Adipocyte (in vitro differentiated cells): ENCODE measurements around the gene FCHSD2.
"Not testable (repeated sequence)": the region's sequence is repeated elsewhere in the genome, so short reads cannot be mapped to it uniquely, and the experiment has no call there.

Experiments
- DNase-seq: peaks from one replicate; pipeline ENCODE4 v3.0.0-alpha.2; 2015; ENCODE audit warnings: low read depth
- H3K27me3 ChIP-seq: replicated peaks from 2 replicates; pipeline ENCODE4 v1.7.0; 2013; ENCODE audit warnings: mild to moderate bottlenecking, low read length, moderate library complexity; ENCODE audit not compliant: control insufficient read depth, insufficient read depth
- H3K36me3 ChIP-seq: 2 replicates; pipeline ENCODE4 v1.7.0; 2013; ENCODE audit warnings: low read length, mild to moderate bottlenecking, moderate library complexity; ENCODE audit not compliant: control insufficient read depth, insufficient read depth, severe bottlenecking
- H3K4me1 ChIP-seq: 2 replicates; pipeline ENCODE4 v1.7.0; 2013; ENCODE audit warnings: mild to moderate bottlenecking, low read length, moderate library complexity; ENCODE audit not compliant: control insufficient read depth, insufficient read depth
- H3K4me3 ChIP-seq: 2 replicates; pipeline ENCODE4 v1.7.0; 2013; ENCODE audit warnings: mild to moderate bottlenecking, low read length, moderate library complexity
- H3K9ac ChIP-seq: 2 replicates; pipeline ENCODE4 v1.7.0; 2013; ENCODE audit warnings: mild to moderate bottlenecking, low read length, moderate library complexity
- H3K9me3 ChIP-seq: 2 replicates; pipeline ENCODE4 v1.7.0; 2013; ENCODE audit warnings: mild to moderate bottlenecking, low read length, moderate library complexity; ENCODE audit not compliant: control insufficient read depth

Gene FCHSD2

DNA sequence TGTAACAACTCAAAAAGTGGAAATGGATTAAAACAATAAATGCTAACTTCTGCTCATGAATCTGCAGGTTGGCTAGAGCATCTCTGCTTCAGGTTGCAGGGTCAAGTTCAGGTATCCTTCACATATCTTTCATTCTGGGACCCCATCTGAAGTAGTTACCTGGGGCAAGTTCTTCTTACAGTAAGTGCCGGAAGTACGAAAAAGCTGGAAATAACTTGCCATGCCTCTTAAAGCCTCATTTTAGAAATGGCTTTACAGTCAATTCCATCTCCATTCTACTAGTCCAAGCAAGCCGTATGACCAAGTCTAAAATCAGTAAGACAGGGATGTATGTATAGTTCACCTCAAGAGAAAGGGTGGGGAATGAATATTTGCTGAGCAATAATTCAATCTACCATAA, 93.7 kb downstream of the FCHSD2 start:
- no peaks in the 10 kb centered on the region for H3K27me3 ChIP-seq
- no peaks in the 10 kb centered on the region for H3K9me3 ChIP-seq
- H3K36me3 ChIP-seq: no peaks in the 10 kb centered on the region
- no peak overlapping the region for H3K9ac ChIP-seq
- DNase-seq: no peak
- no peak overlapping the region for H3K4me3 ChIP-seq
- H3K4me1 ChIP-seq: no peaks in the 10 kb centered on the region

DNA sequence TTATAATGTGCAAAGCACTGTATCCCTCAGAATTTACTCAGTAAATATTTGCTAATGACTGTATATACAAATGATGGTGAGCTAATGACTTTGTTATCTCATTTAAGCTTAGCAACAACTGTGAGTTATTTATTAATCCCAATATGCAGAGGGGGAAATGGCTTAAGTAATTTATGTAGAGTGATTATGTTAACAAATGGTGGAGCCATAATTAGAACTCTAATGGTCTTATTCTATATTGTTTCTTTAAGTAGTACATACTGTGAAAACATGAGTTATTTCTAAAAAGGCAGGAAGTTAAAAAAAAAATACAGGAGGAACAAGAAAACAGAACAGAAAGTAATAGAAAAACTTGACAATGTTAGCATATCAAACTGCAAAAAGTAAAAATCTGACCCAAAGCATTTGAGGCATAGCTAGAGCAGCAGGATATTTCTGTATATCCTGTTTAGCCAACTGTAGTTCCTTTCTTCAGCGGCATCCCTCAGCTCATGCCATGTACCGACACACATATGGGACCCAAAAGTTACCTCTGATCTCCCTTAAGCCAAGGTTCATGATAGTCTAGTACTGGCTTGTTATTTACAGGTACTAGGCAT, 94.2 kb downstream of the FCHSD2 start:
- no peaks in the 10 kb centered on the region for H3K36me3 ChIP-seq
- no peaks in the 10 kb centered on the region for H3K27me3 ChIP-seq
- DNase-seq: no peak
- H3K9ac ChIP-seq: no peak overlapping the region
- no peak overlapping the region for H3K4me3 ChIP-seq
- no peaks in the 10 kb centered on the region for H3K4me1 ChIP-seq
- H3K9me3 ChIP-seq: no peaks in the 10 kb centered on the region

DNA sequence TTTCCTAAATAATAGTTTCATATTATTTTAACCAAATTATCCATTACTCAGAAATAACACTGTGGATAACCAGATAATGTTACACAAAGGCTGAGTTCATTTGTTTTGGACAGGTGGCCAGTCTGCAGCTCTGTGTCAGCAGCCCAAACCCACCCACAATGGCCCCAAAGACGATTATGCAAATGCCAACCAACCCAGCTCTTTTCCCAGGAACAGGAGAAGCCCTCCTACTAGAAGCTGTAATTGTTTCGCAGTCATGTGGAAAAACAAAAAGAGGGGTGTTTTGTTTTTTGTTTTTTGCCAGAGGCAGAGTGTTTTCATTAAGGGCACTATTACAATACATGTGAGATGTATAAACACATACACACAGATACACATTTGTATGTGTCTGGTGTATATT, 102.1 kb downstream of the FCHSD2 start:
- no peak overlapping the region for H3K4me3 ChIP-seq

GRCh38 chr11:73034777-73035176, 107.3 kb downstream of the FCHSD2 start:
- Histone ChIP-seq H3K36me3 (peaks cover 3% of the 10 kb centered on the region), H3K9me3 (no peaks in the 10 kb centered on the region), H3K27me3 (no peaks in the 10 kb centered on the region), H3K9ac (no peak overlapping the region), H3K4me1 (no peaks in the 10 kb centered on the region), H3K4me3 (no peak overlapping the region)
- DNase-seq: no peak

More for the DNA sequence above, 102.1 kb downstream of the FCHSD2 start:
- no peaks in the 10 kb centered on the region for H3K9me3 ChIP-seq
- H3K36me3 ChIP-seq: peaks cover 3% of the 10 kb centered on the region
- H3K4me1 ChIP-seq: no peaks in the 10 kb centered on the region
- no peak for DNase-seq
- no peaks in the 10 kb centered on the region for H3K27me3 ChIP-seq
- no peak overlapping the region for H3K9ac ChIP-seq

GRCh38 chr11:73034331-73034730, 107.8 kb downstream of the FCHSD2 start:
- peaks cover 3% of the 10 kb centered on the region for H3K36me3 ChIP-seq
- no peak overlapping the region for H3K9ac ChIP-seq
- H3K4me1 ChIP-seq: no peaks in the 10 kb centered on the region
- no peak for DNase-seq
- no peak overlapping the region for H3K4me3 ChIP-seq
- no peaks in the 10 kb centered on the region for H3K27me3 ChIP-seq
- H3K9me3 ChIP-seq: no peaks in the 10 kb centered on the region

- no peak overlapping the region for H3K9ac ChIP-seq
- peaks cover 1% of the 10 kb centered on the region for H3K9me3 ChIP-seq
- peak; percentile 12 for DNase-seq
Measured at GRCh38 chr11:73030130-73030529, 112.0 kb downstream of the FCHSD2 start.

GRCh38 chr11:73029403-73029802, 112.7 kb downstream of the FCHSD2 start:
- H3K4me3 ChIP-seq: no peak overlapping the region
- H3K9me3 ChIP-seq: peaks cover 9% of the 10 kb centered on the region
- H3K9ac ChIP-seq: no peak overlapping the region
- peaks cover 1% of the 10 kb centered on the region for H3K36me3 ChIP-seq
- no peaks in the 10 kb centered on the region for H3K4me1 ChIP-seq
- DNase-seq: no peak
- no peaks in the 10 kb centered on the region for H3K27me3 ChIP-seq

More at GRCh38 chr11:73030130-73030529, 112.0 kb downstream of the FCHSD2 start:
- no peak overlapping the region for H3K4me3 ChIP-seq
- H3K36me3 ChIP-seq: no peaks in the 10 kb centered on the region
- no peaks in the 10 kb centered on the region for H3K4me1 ChIP-seq
- H3K27me3 ChIP-seq: no peaks in the 10 kb centered on the region

DNA sequence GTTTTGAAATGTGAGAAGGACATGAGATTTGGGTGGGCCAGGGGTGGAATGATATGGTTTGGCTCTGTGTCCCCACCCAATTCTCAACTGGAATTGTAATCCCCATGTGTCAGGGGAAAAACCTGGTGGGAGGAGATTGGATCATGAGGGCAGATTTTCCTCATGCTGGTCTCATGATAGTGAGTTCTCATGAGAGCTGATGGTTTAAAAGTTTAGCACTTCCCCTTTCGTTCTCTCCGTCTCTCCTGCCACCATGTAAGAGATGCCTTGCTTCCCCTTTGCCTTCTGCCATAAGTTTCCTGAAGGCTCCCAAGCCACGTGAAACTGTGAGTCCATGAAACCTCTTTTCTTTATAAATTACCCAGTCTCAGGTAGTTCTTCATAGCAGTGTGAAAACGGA, 113.5 kb downstream of the FCHSD2 start:
- H3K9me3 ChIP-seq: peaks cover 17% of the 10 kb centered on the region
- peaks cover 3% of the 10 kb centered on the region for H3K36me3 ChIP-seq
- DNase-seq: no peak
- H3K4me1 ChIP-seq: no peaks in the 10 kb centered on the region
- no peaks in the 10 kb centered on the region for H3K27me3 ChIP-seq
- H3K4me3 ChIP-seq: no peak overlapping the region
- no peak overlapping the region for H3K9ac ChIP-seq

GRCh38 chr11:73027840-73028239, 114.3 kb downstream of the FCHSD2 start:
- not testable (repeated sequence) for H3K4me1 ChIP-seq, DNase-seq, H3K27me3 ChIP-seq, H3K36me3 ChIP-seq, H3K4me3 ChIP-seq, H3K9ac ChIP-seq
- H3K9me3 ChIP-seq: peaks cover 17% of the 10 kb centered on the region

DNA sequence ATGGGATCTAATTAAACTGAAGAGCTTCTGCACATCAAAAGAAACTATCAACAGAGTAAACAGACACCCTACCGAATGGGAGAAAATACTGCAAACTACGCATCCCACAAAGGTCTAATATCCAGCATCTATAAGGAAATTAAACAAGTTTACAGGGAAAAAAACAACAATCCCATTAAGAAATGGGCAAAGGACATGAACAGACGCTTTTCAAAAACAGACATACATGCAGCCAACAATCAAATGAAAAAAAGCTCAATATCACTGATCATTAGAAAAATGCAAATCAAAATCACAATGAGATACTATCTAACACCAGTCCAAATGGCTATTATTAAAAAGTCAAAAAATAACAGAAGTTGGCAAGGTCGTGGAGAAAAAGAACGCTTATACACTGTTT, 117.5 kb downstream of the FCHSD2 start:
- Histone ChIP-seq H3K9me3 (peaks cover 17% of the 10 kb centered on the region), H3K4me1 (no peaks in the 10 kb centered on the region), H3K4me3 (no peak overlapping the region), H3K36me3 (peaks cover 3% of the 10 kb centered on the region), H3K27me3 (no peaks in the 10 kb centered on the region), H3K9ac (no peak overlapping the region)
- no peak for DNase-seq

DNA sequence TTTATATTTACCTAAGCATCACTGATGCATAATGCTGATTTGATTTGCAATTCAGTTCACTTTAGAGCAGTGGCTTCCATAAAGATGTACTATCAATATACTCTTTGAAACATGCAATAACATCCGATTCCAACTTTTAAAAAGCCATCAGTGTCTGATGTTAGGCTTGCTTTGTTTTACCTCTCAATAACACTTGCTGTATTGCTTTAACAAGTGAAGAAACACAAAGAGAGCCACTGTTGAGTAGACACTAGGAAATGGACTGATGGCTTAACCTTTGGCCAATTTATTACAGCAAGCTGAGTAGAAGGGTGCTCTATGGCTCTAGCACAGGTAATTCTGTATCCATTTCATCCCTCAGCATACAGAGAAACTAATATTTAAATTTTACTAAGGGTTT, 122.1 kb downstream of the FCHSD2 start:
- Histone ChIP-seq H3K27me3 (no peaks in the 10 kb centered on the region), H3K4me3 (no peak overlapping the region), H3K4me1 (no peaks in the 10 kb centered on the region), H3K9me3 (peaks cover 14% of the 10 kb centered on the region), H3K36me3 (peaks cover 3% of the 10 kb centered on the region), H3K9ac (no peak overlapping the region)
- DNase-seq: no peak

DNA sequence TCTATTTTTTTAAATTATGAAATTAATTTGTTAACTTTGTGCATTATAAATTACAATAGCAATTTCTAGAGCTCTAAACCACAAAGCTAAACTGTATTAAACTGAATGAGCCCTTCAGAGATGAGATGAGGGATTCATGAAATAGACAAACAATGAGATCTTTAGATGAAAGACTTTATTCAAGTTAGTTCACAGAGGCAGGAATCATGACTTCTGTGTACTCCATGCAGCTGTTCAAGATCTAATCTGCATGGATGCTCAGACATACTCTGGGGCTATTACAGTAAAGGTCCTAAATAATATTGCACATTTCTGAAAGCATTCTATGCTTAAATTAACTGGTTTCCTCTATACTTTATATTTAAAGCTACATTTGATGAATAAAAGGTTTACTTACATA, 122.7 kb downstream of the FCHSD2 start:
- Histone ChIP-seq H3K9ac (no peak overlapping the region), H3K4me3 (no peak overlapping the region), H3K36me3 (peaks cover 2% of the 10 kb centered on the region), H3K9me3 (peaks cover 9% of the 10 kb centered on the region), H3K27me3 (no peaks in the 10 kb centered on the region), H3K4me1 (no peaks in the 10 kb centered on the region)
- no peak for DNase-seq
